GM12878 (cell line): ENCODE results near the gene TOMM40. TPM values are rescaled to one million over a fixed set of nuclear protein-coding genes. Genes with fewer than 3 reads are reported as not detected.

Source experiments
- ATAC-seq: fragments of 200-7000 bp; cut with Tn5 transposase; 3 replicates; pipeline ENCODE4 v1.9.1; 2020; ENCODE audit warnings: mild to moderate bottlenecking, moderate library complexity
- BruUV-seq: library from RNA; stranded (reverse); fragments of 400-500 nt; replicated peaks from 2 replicates; lab custom pipeline; 2021; lab: Mats Ljungman, UMichigan
- CTCF ChIA-PET: fragments of 300-600 bp; sonication (Branson Sonifier 250); formaldehyde crosslinking; extraction: SDS; loops from one replicate; lab custom pipeline; 2021; ENCODE audit warnings: inconsistent platforms; lab: Yijun Ruan, JAX
- POLR2A ChIA-PET: fragments of 350-600 bp; formaldehyde crosslinking; extraction: SDS; loops from one replicate; lab custom pipeline; 2021; ENCODE audit warnings: inconsistent platforms; lab: Charles Lee
- RAD21 ChIA-PET: fragments of 300-600 bp; sonication (Branson Sonifier 250); formaldehyde crosslinking; loops from one replicate; lab custom pipeline; 2023; ENCODE audit warnings: antibody characterized with exemption; ENCODE audit not compliant: unreplicated experiment; lab: Charles Lee
- SMC1A ChIA-PET: fragments of 300-600 bp; sonication (Branson Sonifier 250); formaldehyde crosslinking; loops from one replicate; lab custom pipeline; 2023; ENCODE audit not compliant: unreplicated experiment, uncharacterized antibody; lab: Charles Lee
- DNase-seq: peaks from one replicate; pipeline ENCODE4 v3.0.0-alpha.2; 2011; ENCODE audit warnings: low read depth, low spot score
- FAIRE-seq: peaks from 3 replicates; lab custom pipeline; 2011; peaks lifted over from hg19 to GRCh38; lab: Jason Lieb, UNC
- H2AFZ ChIP-seq: 2 replicates; pipeline ENCODE4 v1.6.0; 2011; ENCODE audit warnings: low read depth, low read length, control low read depth; ENCODE audit not compliant: control insufficient read depth
- H3K27ac ChIP-seq: 2 replicates; pipeline ENCODE4 v1.5.1; 2011; ENCODE audit warnings: control low read depth; ENCODE audit not compliant: control insufficient read depth, insufficient read depth
- H3K27me3 ChIP-seq, 2 experiments: replicated peaks in 1 of 2; 2 replicates each; pipeline versions ENCODE4 v1.6.0 to v1.6.1; 2011; ENCODE audit warnings: low read length in 1 of 2; ENCODE audit not compliant: control insufficient read depth in 2 of 2, insufficient read depth in 2 of 2
- H3K36me3 ChIP-seq, 2 experiments: 2 replicates each; pipeline ENCODE4 v1.5.1; 2011; ENCODE audit warnings: low read length in 1 of 2; ENCODE audit not compliant: control insufficient read depth in 2 of 2, insufficient read depth in 2 of 2
- H3K4me1 ChIP-seq: 2 replicates; pipeline ENCODE4 v1.6.1; 2011; ENCODE audit warnings: mild to moderate bottlenecking, low read length, moderate library complexity, mixed read lengths; ENCODE audit not compliant: control insufficient read depth, insufficient read depth
- H3K4me2 ChIP-seq: 2 replicates; pipeline ENCODE4 v1.6.0; 2011; ENCODE audit warnings: control low read depth; ENCODE audit not compliant: control insufficient read depth, insufficient read depth
- H3K4me3 ChIP-seq: fragments of 200-600 bp; sonication (generic); 2 replicates; pipeline ENCODE4 v1.5.1; 2016
- H3K79me2 ChIP-seq: 2 replicates; pipeline ENCODE4 v1.6.0; 2011; ENCODE audit warnings: low read length; ENCODE audit not compliant: control insufficient read depth, insufficient read depth
- H3K9ac ChIP-seq: 2 replicates; pipeline ENCODE4 v1.8.0; 2011; ENCODE audit warnings: low read length, control low read depth, mixed read lengths; ENCODE audit not compliant: control insufficient read depth, insufficient read depth
- H3K9me3 ChIP-seq: replicated peaks from 3 replicates; pipeline ENCODE4 v1.5.1; 2011; ENCODE audit warnings: mild to moderate bottlenecking, low read length; ENCODE audit not compliant: control insufficient read depth, insufficient read depth
- H4K20me1 ChIP-seq: 2 replicates; pipeline ENCODE4 v1.6.0; 2011; ENCODE audit not compliant: control insufficient read depth, insufficient read depth
- BHLHE40 ChIP-seq, 2 experiments: fragments of 450-650 bp in 1 of 2; IDR thresholded peaks; 2 replicates each; pipeline ENCODE4 v1.6.1; 2011 to 2017; ENCODE audit warnings: low read depth in 2 of 2, borderline replicate concordance in 1 of 2, improper control_type of control experiment in 1 of 2, low read length in 1 of 2, mild to moderate bottlenecking in 1 of 2
- CHD1 ChIP-seq: IDR thresholded peaks from 2 replicates; pipeline ENCODE4 v1.6.1; 2012; ENCODE audit warnings: low read depth, low read length, improper control_type of control experiment
- CREM ChIP-seq: IDR thresholded peaks from 2 replicates; pipeline ENCODE4 v1.6.1; 2014; ENCODE audit warnings: antibody characterized with exemption, low read depth
- EGR1 ChIP-seq, 2 experiments: IDR thresholded peaks; 1 replicate in 1 of 2; 2 replicates in 1 of 2; pipeline ENCODE4 v1.6.1; 2011 to 2012; ENCODE audit warnings: low read depth in 2 of 2, low read length in 2 of 2, borderline replicate concordance in 1 of 2, mild to moderate bottlenecking in 1 of 2, moderate library complexity in 1 of 2
- GATAD2B ChIP-seq: fragments of 450-650 bp; conservative IDR thresholded peaks from 2 replicates; pipeline ENCODE4 v1.6.1; 2017; ENCODE audit warnings: low read depth, mild to moderate bottlenecking, moderate library complexity
- IRF5 ChIP-seq: fragments of 450-650 bp; IDR thresholded peaks from 2 replicates; pipeline ENCODE4 v1.6.1; 2017; ENCODE audit warnings: borderline replicate concordance
- MXI1 ChIP-seq: fragments of 150-350 bp; IDR thresholded peaks from 2 replicates; pipeline ENCODE4 v1.6.1; 2011; ENCODE audit warnings: low read depth, mild to moderate bottlenecking, inconsistent platforms, low read length, improper control_type of control experiment
- NBN ChIP-seq: fragments of 450-650 bp; IDR thresholded peaks from 2 replicates; pipeline ENCODE4 v1.6.1; 2016
- NFIC ChIP-seq: IDR thresholded peaks from 2 replicates; pipeline ENCODE4 v1.6.1; 2012; ENCODE audit warnings: low read depth, mild to moderate bottlenecking, inconsistent platforms, low read length, moderate library complexity
- NFYB ChIP-seq: IDR thresholded peaks from 2 replicates; pipeline ENCODE4 v1.6.1; 2011; ENCODE audit warnings: low read depth, mild to moderate bottlenecking, low read length, improper control_type of control experiment, moderate library complexity; ENCODE audit not compliant: insufficient read depth
- NR2F1 ChIP-seq: fragments of 450-650 bp; conservative IDR thresholded peaks from 2 replicates; pipeline ENCODE4 v1.6.1; 2017; ENCODE audit warnings: mild to moderate bottlenecking
- PML ChIP-seq: IDR thresholded peaks from 2 replicates; pipeline ENCODE4 v1.6.1; 2012; ENCODE audit warnings: low read length, inconsistent platforms
- POLR2A ChIP-seq: IDR thresholded peaks from 2 replicates; pipeline ENCODE4 v1.6.1; 2011; ENCODE audit warnings: low read depth, mild to moderate bottlenecking, low read length
- RAD51 ChIP-seq: fragments of 450-650 bp; IDR thresholded peaks from 2 replicates; pipeline ENCODE4 v1.6.1; 2016; ENCODE audit warnings: moderate library complexity, mild to moderate bottlenecking, inconsistent platforms
- RBBP5 ChIP-seq: fragments of 200-600 bp; sonication (generic); conservative IDR thresholded peaks from 2 replicates; pipeline ENCODE4 v1.6.1; 2016
- SP1 ChIP-seq: IDR thresholded peaks from one replicate; pipeline ENCODE4 v1.6.1; 2011; ENCODE audit warnings: low read depth, low read length
- SPI1 ChIP-seq: IDR thresholded peaks from 2 replicates; pipeline ENCODE4 v1.6.1; 2011; ENCODE audit warnings: low read depth, mild to moderate bottlenecking, low read length, moderate library complexity, borderline replicate concordance; ENCODE audit not compliant: insufficient read depth
- TBL1XR1 ChIP-seq: IDR thresholded peaks from 2 replicates; pipeline ENCODE4 v1.6.1; 2012; ENCODE audit warnings: low read depth, low read length, improper control_type of control experiment
- YBX1 ChIP-seq: fragments of 450-650 bp; IDR thresholded peaks from 2 replicates; pipeline ENCODE4 v1.6.1; 2016; ENCODE audit warnings: antibody characterized with exemption
- YY1 ChIP-seq: IDR thresholded peaks from 2 replicates; pipeline ENCODE4 v1.6.1; 2011; ENCODE audit warnings: low read depth, mild to moderate bottlenecking, low read length
- ZNF217 ChIP-seq: fragments of 450-650 bp; IDR thresholded peaks from 2 replicates; pipeline ENCODE4 v1.6.1; 2017; ENCODE audit warnings: antibody characterized with exemption, mild to moderate bottlenecking
- WGBS: methylation state at CpG from one replicate; pipeline ENCODE4 v1.1.6; 2016; ENCODE audit warnings: low lambda C conversion rate; ENCODE audit not compliant: insufficient replicate concordance, insufficient coverage; ENCODE audit errors: missing lambda C conversion rate; 5-methylcytosine and 5-hydroxymethylcytosine counted together
- in situ Hi-C: fragments of 300-500 bp; cut with MboI; formaldehyde crosslinking; loops from 9 replicates; pipeline ENCODE4 v1.14.3; 2018; ENCODE audit warnings: mixed read lengths
- intact Hi-C: fragments of 100-400 bp; cut with micrococcal nuclease; formaldehyde crosslinking; loops from one replicate; pipeline ENCODE4 v1.14.2; 2022; ENCODE audit not compliant: unreplicated experiment
- polyA plus RNA-seq, 11 experiments: library from polyadenylated mRNA; depleted of rRNA in 4 of 11; unstranded in 6 of 11; stranded (reverse) in 5 of 11; fragments of >200 nt; fragmentation: Nextera tagmentation in 4 of 11; fragmentation: Illumina TruSeq in 1 of 11; extraction: Ambion mirVana in 4 of 11; extraction: Trizol in 1 of 11; gene quantifications; 1 replicate in 1 of 11; 2 replicates in 10 of 11; pipeline versions ENCODE4 v1.2.1 to v1.2.3, GENCODE V29; 2011 to 2016; ENCODE audit warnings: inconsistent platforms in 2 of 11, missing spikeins in 2 of 11, low read depth in 1 of 11
- total RNA-seq, 4 experiments: library from RNA; depleted of rRNA in 3 of 4; stranded (reverse); fragments of >200 nt in 3 of 4; fragmentation: Illumina TruSeq in 1 of 4; extraction: Trizol in 1 of 4; gene quantifications; 2 replicates each; pipeline versions ENCODE4 v1.2.1 to v1.2.3, GENCODE V29; 2013 to 2021
- TF ChIP-seq, protein P1 (sequence below), 3 experiments: IDR thresholded peaks in 2 of 3; conservative IDR thresholded peaks in 1 of 3; 2 replicates each; pipeline ENCODE4 v1.5.1; 2011; ENCODE audit warnings: low read depth in 3 of 3, low read length in 3 of 3, mild to moderate bottlenecking in 3 of 3, control low read depth in 2 of 3, moderate library complexity in 2 of 3, inconsistent platforms in 1 of 3, mixed read lengths in 1 of 3; ENCODE audit not compliant: control insufficient read depth in 2 of 3, insufficient read depth in 1 of 3; ENCODE audit errors: extremely low read depth in 1 of 3
- TF ChIP-seq, protein P2 (sequence below): IDR thresholded peaks from 2 replicates; pipeline ENCODE4 v1.6.1; 2012; ENCODE audit warnings: low read depth, low read length, improper control_type of control experiment

The TOMM40 gene
- total and polyA plus RNA-seq, 10 of the 15 experiments (the other 5 are each of a cell fraction or from before 2014, with no cell fraction given), result 0.85 to 221 (median 99.9) TPM

- peak overlapping the region; percentile 67 for H2AFZ ChIP-seq
- in situ Hi-C loops (no loop called here), intact Hi-C loops (no loop called here)
- H3K9me3 ChIP-seq, result no peaks in the 10 kb centered on the region
- peaks cover 19% of the 10 kb centered on the region for H3K4me1 ChIP-seq
- SMC1A ChIA-PET, result interaction anchor here (1.0 kb wide), 1 partner anchor 98 kb away, joined by 4 read pairs; the partner anchor contains the start of gene NECTIN2
- no peaks in the 10 kb centered on the region for H4K20me1 ChIP-seq
- RAD21 ChIA-PET, result interaction anchor here (1.3 kb wide), 1 partner anchor 8 kb away, joined by 4 read pairs; no protein-coding TSS in a partner anchor
- ATAC-seq, result peak; percentile 99
- H3K4me2 ChIP-seq, result 0 out of 2 replicates have a peak overlapping the region, but pooled peaks have one; percentile 1
- H3K36me3 ChIP-seq, result no peaks in the 10 kb centered on the region
- no peak overlapping the region for H3K4me3 ChIP-seq
- no peaks in the 10 kb centered on the region for H3K27me3 ChIP-seq
- no TSS peak for BruUV-seq
- FAIRE-seq, result peak; percentile 49
- POLR2A ChIA-PET, result interaction anchor here (0.5 to 1.0 kb wide), 2 partner anchors 11 to 28 kb away, joined by 4 to 6 read pairs; partner anchors contain the start of gene CLPTM1
- CTCF ChIA-PET, result interaction anchor here (1.0 kb wide), 1 partner anchor 8 kb away, joined by 4 read pairs; no protein-coding TSS in a partner anchor
- H3K9ac ChIP-seq, result no peak overlapping the region
- H3K27ac ChIP-seq, result no peak overlapping the region
- WGBS, result 6% methylated on average over 10 of the region's 10 CpGs
- no peak for DNase-seq
- no peaks in the 10 kb centered on the region for H3K79me2 ChIP-seq
- TF ChIP-seq SP1 (peak; percentile 32), MXI1 (peak; percentile 74), YBX1 (no peak), EGR1 (IDR thresholded peaks at IDR 0.05; ENCODE audit: borderline replicate concordance in 1 of 2, low read depth in 2 of 2, low read length in 2 of 2) (peak in 1 of 2 experiments; percentile 82; a peak in 2 of 3 replicates), IRF5 (no peak), CREM (no peak), CHD1 (no peak), NFIC (no peak), TBL1XR1 (no peak), PML (no peak), YY1 (peak; percentile 37; the same call in 1 of the 2 replicates), GATAD2B (0 out of 2 replicates have a peak, but pooled peaks have one; percentile 16), BHLHE40 (IDR thresholded peaks at IDR 0.05; ENCODE audit: borderline replicate concordance in 1 of 2, low read depth in 2 of 2, low read length in 1 of 2) (peak; percentile 60 to 74; a peak in 3 of 4 replicates), NFYB (0 out of 2 replicates have a peak, but pooled peaks have one; percentile 42), NBN (peak; percentile 59; the same call in 1 of the 2 replicates), SPI1 (peak; percentile 96), ZNF217 (no peak), RAD51 (peak; percentile 43; the same call in 1 of the 2 replicates), RBBP5 (no peak), POLR2A (peak; percentile 61), NR2F1 (peak; percentile 80)
- TF ChIP-seq, protein P1, sequence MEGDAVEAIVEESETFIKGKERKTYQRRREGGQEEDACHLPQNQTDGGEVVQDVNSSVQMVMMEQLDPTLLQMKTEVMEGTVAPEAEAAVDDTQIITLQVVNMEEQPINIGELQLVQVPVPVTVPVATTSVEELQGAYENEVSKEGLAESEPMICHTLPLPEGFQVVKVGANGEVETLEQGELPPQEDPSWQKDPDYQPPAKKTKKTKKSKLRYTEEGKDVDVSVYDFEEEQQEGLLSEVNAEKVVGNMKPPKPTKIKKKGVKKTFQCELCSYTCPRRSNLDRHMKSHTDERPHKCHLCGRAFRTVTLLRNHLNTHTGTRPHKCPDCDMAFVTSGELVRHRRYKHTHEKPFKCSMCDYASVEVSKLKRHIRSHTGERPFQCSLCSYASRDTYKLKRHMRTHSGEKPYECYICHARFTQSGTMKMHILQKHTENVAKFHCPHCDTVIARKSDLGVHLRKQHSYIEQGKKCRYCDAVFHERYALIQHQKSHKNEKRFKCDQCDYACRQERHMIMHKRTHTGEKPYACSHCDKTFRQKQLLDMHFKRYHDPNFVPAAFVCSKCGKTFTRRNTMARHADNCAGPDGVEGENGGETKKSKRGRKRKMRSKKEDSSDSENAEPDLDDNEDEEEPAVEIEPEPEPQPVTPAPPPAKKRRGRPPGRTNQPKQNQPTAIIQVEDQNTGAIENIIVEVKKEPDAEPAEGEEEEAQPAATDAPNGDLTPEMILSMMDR (IDR thresholded peaks at IDR 0.05 in 2 of 3, conservative IDR thresholded peaks at IDR 0.05 in 1 of 3; ENCODE audit: control insufficient read depth in 2 of 3, extremely low read depth in 1 of 3, insufficient read depth in 1 of 3, low read depth in 3 of 3, low read length in 3 of 3), result peak in 1 of 3 experiments; percentile 24; a peak in 1 of 6 replicates
- TF ChIP-seq, protein P2, sequence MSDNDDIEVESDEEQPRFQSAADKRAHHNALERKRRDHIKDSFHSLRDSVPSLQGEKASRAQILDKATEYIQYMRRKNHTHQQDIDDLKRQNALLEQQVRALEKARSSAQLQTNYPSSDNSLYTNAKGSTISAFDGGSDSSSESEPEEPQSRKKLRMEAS, result peak; percentile 80; the same call in 1 of the 2 replicates
Observed at GRCh38 chr19:44943801-44944249, 52.8 kb downstream of the TOMM40 start.
